ENCODE data around the gene ITGBL1. TPM values are rescaled to one million over a fixed set of nuclear protein-coding genes. Genes with fewer than 3 reads are reported as not detected.

Gene ITGBL1
- total RNA-seq, 1 experiment from 2014 or later: 0.22 TPM

DNA sequence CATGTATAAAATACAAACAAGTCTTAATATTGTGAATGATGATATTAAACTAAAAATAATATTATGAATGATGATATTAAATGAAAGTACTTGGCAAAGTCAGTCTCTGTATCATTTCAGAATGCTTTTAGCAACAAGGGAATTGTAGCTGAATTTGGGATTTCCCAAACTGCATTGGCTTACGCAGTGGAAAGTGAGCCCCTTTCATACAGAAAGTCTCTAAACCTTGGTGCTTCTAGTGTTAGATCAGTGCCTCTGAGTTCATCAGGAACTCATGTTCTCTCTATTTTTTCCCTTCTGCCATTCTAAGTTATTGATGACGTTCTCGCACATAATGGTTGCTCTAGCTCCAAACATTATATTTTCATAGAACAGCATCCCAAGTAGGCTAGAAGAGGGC is 300.0 kb downstream of the ITGBL1 start:
- Mint-ChIP-seq H3K36me3 (no peaks in the 10 kb centered on the region), H3K9me3 (no peaks in the 10 kb centered on the region), H3K27ac (no peak overlapping the region), H3K4me1 (peaks cover 28% of the 10 kb centered on the region), H3K27me3 (ENCODE audit: low read depth) (no peaks in the 10 kb centered on the region), H3K4me3 (no peak overlapping the region)
- no peak for ATAC-seq
- DNase-seq (ENCODE audit: low spot score): no peak
- CTCF ChIA-PET: no interaction called here
- TF ChIP-seq, protein P1, sequence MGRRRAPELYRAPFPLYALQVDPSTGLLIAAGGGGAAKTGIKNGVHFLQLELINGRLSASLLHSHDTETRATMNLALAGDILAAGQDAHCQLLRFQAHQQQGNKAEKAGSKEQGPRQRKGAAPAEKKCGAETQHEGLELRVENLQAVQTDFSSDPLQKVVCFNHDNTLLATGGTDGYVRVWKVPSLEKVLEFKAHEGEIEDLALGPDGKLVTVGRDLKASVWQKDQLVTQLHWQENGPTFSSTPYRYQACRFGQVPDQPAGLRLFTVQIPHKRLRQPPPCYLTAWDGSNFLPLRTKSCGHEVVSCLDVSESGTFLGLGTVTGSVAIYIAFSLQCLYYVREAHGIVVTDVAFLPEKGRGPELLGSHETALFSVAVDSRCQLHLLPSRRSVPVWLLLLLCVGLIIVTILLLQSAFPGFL (CRISPR knock-in tag; IDR thresholded peaks at IDR 0.05; ENCODE audit: borderline replicate concordance): no peak
- TF ChIP-seq ESRRA (CRISPR knock-in tag; IDR thresholded peaks at IDR 0.05; ENCODE audit: borderline replicate concordance) (no peak), FOXP1 (CRISPR knock-in tag; IDR thresholded peaks at IDR 0.05; ENCODE audit: borderline replicate concordance) (no peak), NR1H2 (CRISPR knock-in tag; IDR thresholded peaks at IDR 0.05) (no peak), JUN (CRISPR knock-in tag; IDR thresholded peaks at IDR 0.05) (no peak), ZNF396 (CRISPR knock-in tag; IDR thresholded peaks at IDR 0.05; ENCODE audit: borderline replicate concordance) (no peak), TEAD1 (CRISPR knock-in tag; IDR thresholded peaks at IDR 0.05) (no peak), ZNF317 (CRISPR knock-in tag; IDR thresholded peaks at IDR 0.05; ENCODE audit: borderline replicate concordance, low read depth) (no peak), ZNF219 (CRISPR knock-in tag; IDR thresholded peaks at IDR 0.05; ENCODE audit: borderline replicate concordance) (no peak), TP53 (CRISPR knock-in tag; IDR thresholded peaks at IDR 0.05) (no peak), ETV6 (CRISPR knock-in tag; IDR thresholded peaks at IDR 0.05) (no peak), GTF2I (CRISPR knock-in tag; conservative IDR thresholded peaks at IDR 0.05) (no peak), TCF7 (CRISPR knock-in tag; IDR thresholded peaks at IDR 0.05; ENCODE audit: low read depth) (no peak), ZNF423 (CRISPR knock-in tag; IDR thresholded peaks at IDR 0.05) (no peak)
- TF ChIP-seq, protein P2, sequence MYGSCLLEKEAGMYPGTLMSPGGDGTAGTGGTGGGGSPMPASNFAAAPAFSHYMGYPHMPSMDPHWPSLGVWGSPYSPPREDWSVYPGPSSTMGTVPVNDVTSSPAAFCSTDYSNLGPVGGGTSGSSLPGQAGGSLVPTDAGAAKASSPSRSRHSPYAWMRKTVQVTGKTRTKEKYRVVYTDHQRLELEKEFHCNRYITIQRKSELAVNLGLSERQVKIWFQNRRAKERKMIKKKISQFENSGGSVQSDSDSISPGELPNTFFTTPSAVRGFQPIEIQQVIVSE (CRISPR knock-in tag; IDR thresholded peaks at IDR 0.05; ENCODE audit: borderline replicate concordance): no peak
- TF ChIP-seq, protein P3, sequence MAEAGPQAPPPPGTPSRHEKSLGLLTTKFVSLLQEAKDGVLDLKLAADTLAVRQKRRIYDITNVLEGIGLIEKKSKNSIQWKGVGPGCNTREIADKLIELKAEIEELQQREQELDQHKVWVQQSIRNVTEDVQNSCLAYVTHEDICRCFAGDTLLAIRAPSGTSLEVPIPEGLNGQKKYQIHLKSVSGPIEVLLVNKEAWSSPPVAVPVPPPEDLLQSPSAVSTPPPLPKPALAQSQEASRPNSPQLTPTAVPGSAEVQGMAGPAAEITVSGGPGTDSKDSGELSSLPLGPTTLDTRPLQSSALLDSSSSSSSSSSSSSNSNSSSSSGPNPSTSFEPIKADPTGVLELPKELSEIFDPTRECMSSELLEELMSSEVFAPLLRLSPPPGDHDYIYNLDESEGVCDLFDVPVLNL (CRISPR knock-in tag; IDR thresholded peaks at IDR 0.05; ENCODE audit: borderline replicate concordance, low read depth): no peak
- TF ChIP-seq, protein P4, sequence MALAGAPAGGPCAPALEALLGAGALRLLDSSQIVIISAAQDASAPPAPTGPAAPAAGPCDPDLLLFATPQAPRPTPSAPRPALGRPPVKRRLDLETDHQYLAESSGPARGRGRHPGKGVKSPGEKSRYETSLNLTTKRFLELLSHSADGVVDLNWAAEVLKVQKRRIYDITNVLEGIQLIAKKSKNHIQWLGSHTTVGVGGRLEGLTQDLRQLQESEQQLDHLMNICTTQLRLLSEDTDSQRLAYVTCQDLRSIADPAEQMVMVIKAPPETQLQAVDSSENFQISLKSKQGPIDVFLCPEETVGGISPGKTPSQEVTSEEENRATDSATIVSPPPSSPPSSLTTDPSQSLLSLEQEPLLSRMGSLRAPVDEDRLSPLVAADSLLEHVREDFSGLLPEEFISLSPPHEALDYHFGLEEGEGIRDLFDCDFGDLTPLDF (CRISPR knock-in tag; IDR thresholded peaks at IDR 0.05): no peak
- TF ChIP-seq, protein P5, sequence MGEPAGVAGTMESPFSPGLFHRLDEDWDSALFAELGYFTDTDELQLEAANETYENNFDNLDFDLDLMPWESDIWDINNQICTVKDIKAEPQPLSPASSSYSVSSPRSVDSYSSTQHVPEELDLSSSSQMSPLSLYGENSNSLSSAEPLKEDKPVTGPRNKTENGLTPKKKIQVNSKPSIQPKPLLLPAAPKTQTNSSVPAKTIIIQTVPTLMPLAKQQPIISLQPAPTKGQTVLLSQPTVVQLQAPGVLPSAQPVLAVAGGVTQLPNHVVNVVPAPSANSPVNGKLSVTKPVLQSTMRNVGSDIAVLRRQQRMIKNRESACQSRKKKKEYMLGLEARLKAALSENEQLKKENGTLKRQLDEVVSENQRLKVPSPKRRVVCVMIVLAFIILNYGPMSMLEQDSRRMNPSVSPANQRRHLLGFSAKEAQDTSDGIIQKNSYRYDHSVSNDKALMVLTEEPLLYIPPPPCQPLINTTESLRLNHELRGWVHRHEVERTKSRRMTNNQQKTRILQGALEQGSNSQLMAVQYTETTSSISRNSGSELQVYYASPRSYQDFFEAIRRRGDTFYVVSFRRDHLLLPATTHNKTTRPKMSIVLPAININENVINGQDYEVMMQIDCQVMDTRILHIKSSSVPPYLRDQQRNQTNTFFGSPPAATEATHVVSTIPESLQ (CRISPR knock-in tag; IDR thresholded peaks at IDR 0.05): no peak
- POLR2A ChIA-PET: no interaction called here

DNA sequence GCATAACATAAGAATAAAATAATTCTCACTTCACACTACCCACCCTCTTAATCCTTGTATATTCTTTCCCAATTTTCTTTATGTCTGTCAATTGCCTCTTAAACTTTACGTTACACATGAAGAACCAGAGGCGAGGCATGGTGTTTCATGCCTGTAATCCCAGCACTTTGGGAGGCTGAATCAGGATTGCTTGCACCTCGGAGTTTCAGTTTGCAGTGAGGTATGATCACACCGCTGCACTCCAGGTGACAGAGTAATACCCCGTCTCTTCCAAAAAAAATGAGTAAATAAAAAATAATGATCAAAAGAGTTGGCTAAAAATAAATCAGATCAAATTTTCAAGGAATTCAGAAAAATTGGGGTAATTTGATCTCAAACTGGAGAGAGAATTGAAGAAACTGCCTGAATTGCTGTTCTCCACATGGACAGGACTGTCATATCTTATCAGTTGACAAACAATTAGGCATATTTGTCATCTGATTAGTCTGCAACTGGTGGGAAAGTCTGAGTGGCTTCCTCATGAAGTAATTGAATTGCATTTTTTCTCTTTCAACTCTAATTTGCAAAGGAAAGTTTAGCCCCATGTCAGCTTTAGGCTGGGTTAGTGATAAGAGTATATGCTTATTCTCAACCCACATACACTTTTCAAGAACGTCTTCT is 302.9 kb downstream of the ITGBL1 start:
- CTCF ChIA-PET: interaction anchor here (0.6 to 0.9 kb wide), 2 partner anchors 9 to 217 kb away, joined by 3 to 6 read pairs; no protein-coding TSS in a partner anchor
- ATAC-seq: no peak
- TF ChIP-seq, protein P6, sequence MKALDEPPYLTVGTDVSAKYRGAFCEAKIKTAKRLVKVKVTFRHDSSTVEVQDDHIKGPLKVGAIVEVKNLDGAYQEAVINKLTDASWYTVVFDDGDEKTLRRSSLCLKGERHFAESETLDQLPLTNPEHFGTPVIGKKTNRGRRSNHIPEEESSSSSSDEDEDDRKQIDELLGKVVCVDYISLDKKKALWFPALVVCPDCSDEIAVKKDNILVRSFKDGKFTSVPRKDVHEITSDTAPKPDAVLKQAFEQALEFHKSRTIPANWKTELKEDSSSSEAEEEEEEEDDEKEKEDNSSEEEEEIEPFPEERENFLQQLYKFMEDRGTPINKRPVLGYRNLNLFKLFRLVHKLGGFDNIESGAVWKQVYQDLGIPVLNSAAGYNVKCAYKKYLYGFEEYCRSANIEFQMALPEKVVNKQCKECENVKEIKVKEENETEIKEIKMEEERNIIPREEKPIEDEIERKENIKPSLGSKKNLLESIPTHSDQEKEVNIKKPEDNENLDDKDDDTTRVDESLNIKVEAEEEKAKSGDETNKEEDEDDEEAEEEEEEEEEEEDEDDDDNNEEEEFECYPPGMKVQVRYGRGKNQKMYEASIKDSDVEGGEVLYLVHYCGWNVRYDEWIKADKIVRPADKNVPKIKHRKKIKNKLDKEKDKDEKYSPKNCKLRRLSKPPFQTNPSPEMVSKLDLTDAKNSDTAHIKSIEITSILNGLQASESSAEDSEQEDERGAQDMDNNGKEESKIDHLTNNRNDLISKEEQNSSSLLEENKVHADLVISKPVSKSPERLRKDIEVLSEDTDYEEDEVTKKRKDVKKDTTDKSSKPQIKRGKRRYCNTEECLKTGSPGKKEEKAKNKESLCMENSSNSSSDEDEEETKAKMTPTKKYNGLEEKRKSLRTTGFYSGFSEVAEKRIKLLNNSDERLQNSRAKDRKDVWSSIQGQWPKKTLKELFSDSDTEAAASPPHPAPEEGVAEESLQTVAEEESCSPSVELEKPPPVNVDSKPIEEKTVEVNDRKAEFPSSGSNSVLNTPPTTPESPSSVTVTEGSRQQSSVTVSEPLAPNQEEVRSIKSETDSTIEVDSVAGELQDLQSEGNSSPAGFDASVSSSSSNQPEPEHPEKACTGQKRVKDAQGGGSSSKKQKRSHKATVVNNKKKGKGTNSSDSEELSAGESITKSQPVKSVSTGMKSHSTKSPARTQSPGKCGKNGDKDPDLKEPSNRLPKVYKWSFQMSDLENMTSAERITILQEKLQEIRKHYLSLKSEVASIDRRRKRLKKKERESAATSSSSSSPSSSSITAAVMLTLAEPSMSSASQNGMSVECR (CRISPR knock-in tag; IDR thresholded peaks at IDR 0.05; ENCODE audit: borderline replicate concordance): no peak
- TF ChIP-seq, protein P7, sequence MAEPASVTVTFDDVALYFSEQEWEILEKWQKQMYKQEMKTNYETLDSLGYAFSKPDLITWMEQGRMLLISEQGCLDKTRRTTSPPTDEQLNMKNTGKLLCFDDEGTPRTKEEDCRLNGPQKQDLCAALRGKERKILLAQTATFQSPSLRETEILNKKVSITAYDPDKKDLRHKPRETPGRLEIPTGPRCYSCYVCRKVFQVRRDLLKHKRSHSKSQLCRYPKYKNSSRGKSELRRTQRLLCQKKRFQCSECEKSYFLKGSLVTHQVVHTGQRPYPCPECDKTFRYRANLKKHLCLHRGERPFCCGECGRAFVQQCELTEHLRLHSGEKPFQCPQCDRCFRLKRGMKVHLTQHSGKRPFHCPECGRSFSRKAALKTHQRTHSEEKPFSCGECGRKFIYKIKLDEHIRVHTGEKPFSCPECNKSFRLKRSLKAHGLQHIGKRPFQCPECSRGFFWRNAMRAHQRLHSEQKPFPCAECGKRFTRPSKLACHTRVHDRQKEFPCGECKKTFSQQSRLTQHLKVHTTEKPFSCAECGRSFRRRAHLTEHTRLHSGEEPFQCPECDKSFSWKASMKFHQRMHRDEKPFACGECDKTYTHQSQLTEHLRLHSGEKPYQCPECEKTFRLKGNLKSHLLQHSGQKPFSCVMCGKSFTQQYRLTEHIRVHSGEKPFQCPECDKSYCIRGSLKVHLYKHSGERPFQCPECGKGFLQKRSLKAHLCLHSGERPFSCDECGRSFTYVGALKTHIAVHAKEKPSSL (CRISPR knock-in tag; conservative IDR thresholded peaks at IDR 0.05): no peak
- TF ChIP-seq ZNF423 (CRISPR knock-in tag; IDR thresholded peaks at IDR 0.05): no peak
- no peak for TF ChIP-seq GTF2I (CRISPR knock-in tag; conservative IDR thresholded peaks at IDR 0.05)
- TF ChIP-seq ZNF671 (CRISPR knock-in tag; IDR thresholded peaks at IDR 0.05): no peak
- TF ChIP-seq CREB1 (CRISPR knock-in tag; IDR thresholded peaks at IDR 0.05): no peak

More for the DNA sequence above, 302.9 kb downstream of the ITGBL1 start:
- DNase-seq (ENCODE audit: low spot score): no peak
- Mint-ChIP-seq H3K9me3 (no peaks in the 10 kb centered on the region), H3K27me3 (ENCODE audit: low read depth) (no peaks in the 10 kb centered on the region), H3K36me3 (no peaks in the 10 kb centered on the region), H3K27ac (no peak overlapping the region), H3K4me3 (no peak overlapping the region), H3K4me1 (peaks cover 56% of the 10 kb centered on the region)
- POLR2A ChIA-PET: no interaction called here
